Activated naive CD8-positive, alpha-beta T cell treated with anti-CD3 and anti-CD28 coated beads for 36 hours (primary cell): Measurements from ENCODE around the gene DSG1. TPM values are rescaled to one million over a fixed set of nuclear protein-coding genes. Genes with fewer than 3 reads are reported as not detected.
"Not testable (repeated sequence)": the region's sequence is repeated elsewhere in the genome, so short reads cannot be mapped to it uniquely, and the experiment has no call there.

Experiments used
- DNase-seq: peaks from one replicate; pipeline ENCODE4 v3.0.0; 2021
- H3K27ac Mint-ChIP-seq: one replicate; pipeline ENCODE4 v1.8.0; 2022; ENCODE audit warnings: mild to moderate bottlenecking, moderate library complexity, mixed read lengths
- H3K27me3 Mint-ChIP-seq: one replicate; pipeline ENCODE4 v1.8.0; 2022; ENCODE audit warnings: mild to moderate bottlenecking, mixed read lengths
- H3K36me3 Mint-ChIP-seq: one replicate; pipeline ENCODE4 v1.8.0; 2021; ENCODE audit warnings: mild to moderate bottlenecking, mixed read lengths
- H3K4me1 Mint-ChIP-seq: one replicate; pipeline ENCODE4 v1.8.0; 2021; ENCODE audit warnings: mixed read lengths
- H3K4me3 Mint-ChIP-seq: one replicate; pipeline ENCODE4 v1.8.0; 2022; ENCODE audit warnings: mild to moderate bottlenecking, moderate library complexity, mixed read lengths
- H3K9me3 Mint-ChIP-seq: one replicate; pipeline ENCODE4 v1.8.0; 2022; ENCODE audit warnings: mixed read lengths
- total RNA-seq, 2 experiments: library from RNA; stranded (reverse); gene quantifications; one replicate each; pipeline ENCODE4 v1.2.3, GENCODE V29; 2021

The DSG1 gene
- total RNA-seq, 2 experiments from 2014 or later: not detected

DNA sequence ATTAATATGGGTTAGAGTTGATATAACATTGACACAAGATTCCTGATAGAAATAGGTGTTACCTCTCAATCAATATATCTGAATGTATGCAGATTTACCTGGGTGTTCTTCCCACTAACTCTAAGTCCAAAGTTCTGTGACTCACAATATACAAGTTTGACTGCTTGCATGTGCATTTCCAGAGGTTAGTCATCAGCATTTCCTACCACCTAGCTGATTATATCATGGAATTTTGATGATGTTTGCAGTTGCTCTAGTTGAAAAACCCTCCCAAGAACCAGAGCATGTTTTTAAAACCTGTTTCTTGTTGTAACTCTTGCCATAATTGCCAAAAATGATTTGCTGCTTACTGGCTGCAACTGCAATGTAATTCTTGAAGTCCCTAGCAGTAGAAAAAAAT, 15.0 kb upstream of the DSG1 start:
- Mint-ChIP-seq H3K9me3 (peaks cover 3% of the 10 kb centered on the region), H3K4me1 (no peaks in the 10 kb centered on the region), H3K27me3 (no peaks in the 10 kb centered on the region), H3K4me3 (no peak overlapping the region), H3K36me3 (no peaks in the 10 kb centered on the region), H3K27ac (no peak overlapping the region)
- no peak for DNase-seq

DNA sequence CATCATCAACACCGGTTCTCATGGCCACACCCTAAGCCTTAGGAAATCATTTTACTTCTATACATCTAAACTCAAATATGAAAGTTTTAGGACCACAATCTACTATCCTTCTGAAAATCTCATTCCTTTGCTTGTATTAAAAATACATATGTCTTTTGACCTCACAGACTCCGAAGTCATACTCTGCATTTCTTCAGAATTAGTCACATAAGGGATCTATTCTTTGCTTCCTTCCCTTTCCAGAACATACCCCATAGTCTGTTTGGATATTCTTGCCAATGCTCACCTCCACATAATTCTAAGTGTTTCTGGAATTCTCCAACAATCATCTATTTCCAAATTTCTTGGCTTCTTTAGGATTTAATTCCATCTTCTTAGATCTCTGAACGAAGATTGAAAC, 14.2 kb upstream of the DSG1 start:
- no peaks in the 10 kb centered on the region for H3K27me3 Mint-ChIP-seq
- H3K9me3 Mint-ChIP-seq: peaks cover 1% of the 10 kb centered on the region

DNA sequence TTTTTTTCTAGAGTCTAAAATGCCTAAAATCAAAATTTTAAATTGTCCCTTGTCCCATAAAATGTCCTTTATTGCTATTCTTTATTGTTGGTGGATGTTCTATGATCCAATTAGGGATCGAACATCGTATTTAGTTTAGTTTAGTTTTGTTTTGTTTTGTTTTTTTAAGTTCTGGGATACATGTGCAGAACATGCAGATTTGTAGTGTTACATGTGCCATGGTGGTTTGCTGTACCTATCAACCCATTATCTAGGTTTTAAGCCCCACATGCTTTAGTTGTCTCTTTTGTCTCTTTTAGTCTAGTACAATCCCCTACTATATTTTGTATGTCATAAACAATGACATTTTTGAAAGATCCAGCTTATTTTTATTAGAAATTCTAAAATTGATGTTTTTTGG, 8.8 kb upstream of the DSG1 start:
- Mint-ChIP-seq H3K36me3 (no peaks in the 10 kb centered on the region), H3K27me3 (no peaks in the 10 kb centered on the region), H3K4me3 (no peak overlapping the region), H3K27ac (no peak overlapping the region), H3K4me1 (no peaks in the 10 kb centered on the region), H3K9me3 (peaks cover 3% of the 10 kb centered on the region)
- DNase-seq: no peak

More for the DNA sequence above, 14.2 kb upstream of the DSG1 start:
- H3K4me1 Mint-ChIP-seq: no peaks in the 10 kb centered on the region
- H3K27ac Mint-ChIP-seq: no peak overlapping the region
- no peak for DNase-seq
- H3K4me3 Mint-ChIP-seq: no peak overlapping the region
- H3K36me3 Mint-ChIP-seq: no peaks in the 10 kb centered on the region

GRCh38 chr18:31316974-31317373, 986 bp upstream of the DSG1 start:
- H3K4me1 Mint-ChIP-seq: no peaks in the 10 kb centered on the region
- DNase-seq: no peak
- no peak overlapping the region for H3K27ac Mint-ChIP-seq
- no peak overlapping the region for H3K4me3 Mint-ChIP-seq
- no peaks in the 10 kb centered on the region for H3K9me3 Mint-ChIP-seq
- no peaks in the 10 kb centered on the region for H3K36me3 Mint-ChIP-seq
- no peaks in the 10 kb centered on the region for H3K27me3 Mint-ChIP-seq

- Mint-ChIP-seq H3K27me3 (no peaks in the 10 kb centered on the region), H3K36me3 (no peaks in the 10 kb centered on the region), H3K9me3 (peaks cover 3% of the 10 kb centered on the region), H3K27ac (no peak overlapping the region), H3K4me3 (no peak overlapping the region), H3K4me1 (no peaks in the 10 kb centered on the region)
- no peak for DNase-seq
Measured at GRCh38 chr18:31321719-31322118, 3.8 kb downstream of the DSG1 start.

- H3K4me3 Mint-ChIP-seq: no peak overlapping the region
- H3K4me1 Mint-ChIP-seq: no peaks in the 10 kb centered on the region
Measured at GRCh38 chr18:31325051-31325450, 7.1 kb downstream of the DSG1 start.

DNA sequence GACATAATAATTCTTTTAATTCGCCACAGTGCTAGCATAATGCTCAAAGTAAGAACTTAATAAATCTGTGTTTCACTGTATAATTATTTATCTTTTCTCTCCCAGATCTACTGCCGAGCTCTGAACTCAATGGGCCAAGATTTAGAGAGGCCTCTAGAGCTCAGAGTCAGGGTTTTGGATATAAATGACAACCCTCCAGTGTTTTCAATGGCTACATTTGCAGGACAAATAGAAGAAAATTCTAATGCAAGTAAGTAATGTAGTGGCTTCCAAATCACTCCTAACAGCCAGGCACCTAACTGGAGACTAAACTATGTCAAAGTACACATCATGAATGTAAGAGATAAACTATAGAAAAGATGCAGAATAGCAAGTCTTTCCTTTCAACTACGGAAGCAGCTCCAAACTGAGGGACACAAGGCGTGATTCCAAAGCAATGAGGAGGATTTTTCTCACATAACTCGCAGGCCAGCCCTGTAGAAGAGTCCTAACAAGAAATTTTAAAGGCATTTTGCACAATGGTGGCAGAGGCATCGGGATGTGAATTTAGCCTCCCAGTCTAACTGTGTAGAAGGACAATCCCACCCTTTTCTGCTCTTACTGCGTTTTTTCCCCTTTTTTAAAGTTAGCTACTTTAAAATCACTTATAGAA, 12.0 kb downstream of the DSG1 start:
- Mint-ChIP-seq H3K9me3 (peaks cover 2% of the 10 kb centered on the region), H3K4me3 (no peak overlapping the region), H3K4me1 (no peaks in the 10 kb centered on the region), H3K36me3 (no peaks in the 10 kb centered on the region), H3K27me3 (no peaks in the 10 kb centered on the region), H3K27ac (no peak overlapping the region)
- no peak for DNase-seq

More at GRCh38 chr18:31325051-31325450, 7.1 kb downstream of the DSG1 start:
- Mint-ChIP-seq H3K36me3 (no peaks in the 10 kb centered on the region), H3K27ac (no peak overlapping the region), H3K27me3 (no peaks in the 10 kb centered on the region), H3K9me3 (peaks cover 5% of the 10 kb centered on the region)
- DNase-seq: no peak

- DNase-seq: no peak
- peaks cover 3% of the 10 kb centered on the region for H3K9me3 Mint-ChIP-seq
- no peaks in the 10 kb centered on the region for H3K4me1 Mint-ChIP-seq
- no peak overlapping the region for H3K4me3 Mint-ChIP-seq
- H3K27me3 Mint-ChIP-seq: no peaks in the 10 kb centered on the region
- H3K27ac Mint-ChIP-seq: no peak overlapping the region
- no peaks in the 10 kb centered on the region for H3K36me3 Mint-ChIP-seq
Measured at GRCh38 chr18:31343454-31343853, 25.5 kb downstream of the DSG1 start.

DNA sequence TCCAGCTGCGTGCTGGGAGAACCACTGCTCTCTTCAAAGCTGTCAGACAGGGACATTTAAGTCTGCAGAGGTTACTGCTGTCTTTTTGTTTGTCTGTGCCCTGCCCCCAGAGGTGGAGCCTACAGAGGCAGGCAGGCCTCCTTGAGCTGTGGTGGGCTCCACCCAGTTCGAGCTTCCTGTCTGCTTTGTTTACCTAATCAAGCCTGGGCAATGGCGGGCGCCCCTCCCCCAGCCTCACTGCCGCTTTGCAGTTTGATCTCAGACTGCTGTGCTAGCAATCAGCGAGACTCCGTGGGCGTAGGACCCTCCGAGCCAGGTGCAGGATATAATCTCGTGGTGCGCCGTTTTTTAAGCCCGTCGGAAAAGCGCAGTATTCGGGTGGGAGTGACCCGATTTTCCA, 35.4 kb downstream of the DSG1 start:
- not testable (repeated sequence) for H3K4me1 Mint-ChIP-seq, H3K4me3 Mint-ChIP-seq, H3K9me3 Mint-ChIP-seq, DNase-seq, H3K27ac Mint-ChIP-seq, H3K36me3 Mint-ChIP-seq, H3K27me3 Mint-ChIP-seq

- H3K36me3 Mint-ChIP-seq: no peaks in the 10 kb centered on the region
- H3K4me3 Mint-ChIP-seq: no peak overlapping the region
- no peak overlapping the region for H3K27ac Mint-ChIP-seq
- DNase-seq: no peak
- H3K27me3 Mint-ChIP-seq: no peaks in the 10 kb centered on the region
- H3K4me1 Mint-ChIP-seq: no peaks in the 10 kb centered on the region
- H3K9me3 Mint-ChIP-seq: peaks cover 1% of the 10 kb centered on the region
Measured at GRCh38 chr18:31354990-31355389, 37.0 kb downstream of the DSG1 start.

GRCh38 chr18:31356025-31356424, 38.1 kb downstream of the DSG1 start:
- Mint-ChIP-seq H3K9me3 (peaks cover 1% of the 10 kb centered on the region), H3K36me3 (no peaks in the 10 kb centered on the region), H3K27me3 (no peaks in the 10 kb centered on the region), H3K4me1 (no peaks in the 10 kb centered on the region), H3K4me3 (no peak overlapping the region), H3K27ac (no peak overlapping the region)
- DNase-seq: no peak

GRCh38 chr18:31364190-31364589, 46.2 kb downstream of the DSG1 start:
- Mint-ChIP-seq H3K4me1 (no peaks in the 10 kb centered on the region), H3K4me3 (no peak overlapping the region), H3K9me3 (peaks cover 3% of the 10 kb centered on the region), H3K36me3 (no peaks in the 10 kb centered on the region), H3K27ac (no peak overlapping the region), H3K27me3 (no peaks in the 10 kb centered on the region)
- no peak for DNase-seq

GRCh38 chr18:31369478-31369877, 51.5 kb downstream of the DSG1 start:
- Mint-ChIP-seq H3K4me1 (no peaks in the 10 kb centered on the region), H3K36me3 (no peaks in the 10 kb centered on the region), H3K4me3 (no peak overlapping the region), H3K27ac (no peak overlapping the region), H3K9me3 (no peaks in the 10 kb centered on the region), H3K27me3 (no peaks in the 10 kb centered on the region)
- no peak for DNase-seq

- Mint-ChIP-seq H3K9me3 (no peaks in the 10 kb centered on the region), H3K27me3 (no peaks in the 10 kb centered on the region), H3K4me1 (no peaks in the 10 kb centered on the region), H3K36me3 (no peaks in the 10 kb centered on the region), H3K27ac (no peak overlapping the region), H3K4me3 (no peak overlapping the region)
- DNase-seq: no peak
Measured at GRCh38 chr18:31371989-31372388, 54.0 kb downstream of the DSG1 start.

DNA sequence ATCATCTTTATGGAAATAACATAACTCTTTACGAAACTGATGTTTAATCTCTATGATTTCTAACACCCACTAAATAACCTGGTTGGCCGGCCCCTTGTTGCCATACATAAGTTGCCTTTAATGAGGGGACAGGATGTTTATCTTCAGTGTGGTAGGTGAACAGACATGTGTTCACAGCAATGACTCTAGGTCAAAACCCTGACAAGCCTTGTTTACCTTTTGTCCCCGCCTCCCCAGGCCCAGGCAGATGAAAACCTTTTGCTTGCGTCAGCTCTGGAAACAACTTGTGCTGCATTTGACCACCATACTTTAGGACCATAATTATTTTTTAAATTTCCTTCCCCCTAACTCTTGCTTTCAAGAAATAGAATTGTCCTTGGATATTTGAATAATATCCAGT, 55.7 kb downstream of the DSG1 start:
- Mint-ChIP-seq H3K27ac (no peak overlapping the region), H3K36me3 (no peaks in the 10 kb centered on the region), H3K9me3 (no peaks in the 10 kb centered on the region), H3K4me1 (no peaks in the 10 kb centered on the region), H3K4me3 (no peak overlapping the region), H3K27me3 (no peaks in the 10 kb centered on the region)
- DNase-seq: no peak

- Mint-ChIP-seq H3K4me1 (no peaks in the 10 kb centered on the region), H3K9me3 (no peaks in the 10 kb centered on the region), H3K36me3 (no peaks in the 10 kb centered on the region), H3K4me3 (no peak within 1 kb of the TSS), H3K27me3 (no peaks in the 10 kb centered on the region), H3K27ac (no peak within 1 kb of the TSS)
- no peak for DNase-seq
Measured at GRCh38 chr18:31376477-31376876, 58.5 kb downstream of the DSG1 start, which contains the start of gene DSG4. TSS of gene DSG4 (plus strand) at chr18:31376777. CDS start at chr18:31376912, 135 bp downstream.
